B cell (primary cell): ENCODE results near the gene FBH1. TPM values are rescaled to one million over a fixed set of nuclear protein-coding genes. Genes with fewer than 3 reads are reported as not detected.

Experiments used
- ATAC-seq: fragments of 200-7000 bp; cut with Tn5 transposase; one replicate; pipeline ENCODE4 v1.10.0; 2021; ENCODE audit warnings: low read depth, mild to moderate bottlenecking, moderate number of reproducible peaks, moderate library complexity
- CTCF ChIA-PET: fragments of 350-600 bp; sonication (Branson Sonifier 250); formaldehyde crosslinking; loops from one replicate; lab custom pipeline; 2021; ENCODE audit warnings: antibody characterized with exemption, inconsistent platforms; lab: Charles Lee
- POLR2A ChIA-PET: fragments of 350-600 bp; sonication (Branson Sonifier 250); formaldehyde crosslinking; loops from one replicate; lab custom pipeline; 2021; ENCODE audit warnings: antibody characterized with exemption; lab: Charles Lee
- DNase-seq: peaks from one replicate; pipeline ENCODE4 v3.0.0; 2013
- H2AFZ ChIP-seq: 2 replicates; pipeline ENCODE4 v1.6.1; 2012; ENCODE audit warnings: mild to moderate bottlenecking, low read depth, low read length; ENCODE audit not compliant: insufficient read depth, poor library complexity, severe bottlenecking
- H3K27ac ChIP-seq, 2 donors: 1 replicate in 1 of 2; 2 replicates in 1 of 2; pipeline ENCODE4 v1.5.1; 2012 to 2013; ENCODE audit warnings: low read length in 2 of 2, mild to moderate bottlenecking in 2 of 2, moderate library complexity in 1 of 2
- H3K27me3 ChIP-seq, 4 experiments: fragments of 200-600 bp in 1 of 4; sonication (generic) in 1 of 4; replicated peaks in 1 of 4; 1 replicate in 2 of 4; 2 replicates in 2 of 4; pipeline versions ENCODE4 v1.6.1 to v1.7.0; 2013 to 2016; ENCODE audit warnings: low read length in 3 of 4, mild to moderate bottlenecking in 2 of 4, mixed read lengths in 1 of 4, moderate library complexity in 1 of 4; ENCODE audit not compliant: insufficient read depth in 4 of 4, control insufficient read depth in 3 of 4; ENCODE audit errors: control extremely low read depth in 1 of 4
- H3K36me3 ChIP-seq, 2 experiments: replicated peaks in 1 of 2; 1 replicate in 1 of 2; 2 replicates in 1 of 2; pipeline versions ENCODE4 v1.6.1 to v1.7.1; 2013; ENCODE audit warnings: low read length in 1 of 2; ENCODE audit not compliant: insufficient read depth in 2 of 2, control insufficient read depth in 1 of 2; ENCODE audit errors: control extremely low read depth in 1 of 2, extremely low read depth in 1 of 2
- H3K4me1 ChIP-seq, 2 donors: fragments of 200-600 bp in 1 of 2; sonication (generic) in 1 of 2; 1 replicate in 1 of 2; 2 replicates in 1 of 2; pipeline versions ENCODE4 v1.5.1 to v1.6.1; 2013 to 2017; ENCODE audit warnings: low read length in 2 of 2; ENCODE audit not compliant: control insufficient read depth in 2 of 2, insufficient read depth in 2 of 2
- H3K4me2 ChIP-seq: replicated peaks from 2 replicates; pipeline ENCODE3; 2012; ENCODE audit warnings: mild to moderate bottlenecking, low read depth, low read length; ENCODE audit not compliant: poor library complexity, severe bottlenecking
- H3K4me3 ChIP-seq, 5 experiments: fragments of 200-600 bp in 1 of 5; sonication (generic) in 1 of 5; 1 replicate in 3 of 5; 2 replicates in 2 of 5; pipeline versions ENCODE4 v1.5.1 to v1.7.0; 2011 to 2016; ENCODE audit warnings: low read length in 4 of 5, mild to moderate bottlenecking in 4 of 5, low read depth in 2 of 5, control low read depth in 1 of 5, moderate library complexity in 1 of 5; ENCODE audit not compliant: insufficient read depth in 1 of 5; ENCODE audit errors: control extremely low read depth in 1 of 5, extremely low read depth in 1 of 5
- H3K79me2 ChIP-seq: fragments of 200-600 bp; sonication (generic); one replicate; pipeline ENCODE4 v1.6.0; 2016; ENCODE audit warnings: low read length; ENCODE audit not compliant: control insufficient read depth, insufficient read depth
- H3K9ac ChIP-seq: fragments of 200-600 bp; sonication (generic); 2 replicates; pipeline ENCODE4 v1.6.1; 2017; ENCODE audit warnings: mild to moderate bottlenecking, low read length, moderate library complexity
- H3K9me3 ChIP-seq, 3 donors: one replicate each; pipeline versions ENCODE4 v1.6.1 to v1.7.1; 2013; ENCODE audit warnings: low read length in 2 of 3; ENCODE audit not compliant: control insufficient read depth in 2 of 3, insufficient read depth in 1 of 3; ENCODE audit errors: control extremely low read depth in 1 of 3
- H4K20me1 ChIP-seq: 2 replicates; pipeline ENCODE4 v1.6.0; 2012; ENCODE audit warnings: mild to moderate bottlenecking, low read length; ENCODE audit not compliant: insufficient read depth, control insufficient read depth, poor library complexity, severe bottlenecking
- H3K27ac Mint-ChIP-seq: one replicate; pipeline ENCODE4 v1.8.0; 2021; ENCODE audit warnings: mixed read lengths
- H3K27me3 Mint-ChIP-seq: one replicate; pipeline ENCODE4 v1.8.0; 2021; ENCODE audit warnings: mixed read lengths
- H3K4me1 Mint-ChIP-seq: one replicate; pipeline ENCODE4 v1.8.0; 2021; ENCODE audit warnings: mixed read lengths
- H3K4me3 Mint-ChIP-seq: one replicate; pipeline ENCODE4 v1.8.0; 2021; ENCODE audit warnings: mixed read lengths
- H3K9me3 Mint-ChIP-seq: one replicate; pipeline ENCODE4 v1.8.0; 2022; ENCODE audit warnings: mixed read lengths; ENCODE audit not compliant: insufficient read depth
- EZH2 ChIP-seq: IDR thresholded peaks from 2 replicates; pipeline ENCODE4 v1.6.1; 2012; ENCODE audit warnings: borderline replicate concordance, low read depth, mild to moderate bottlenecking, moderate library complexity, low read length; ENCODE audit not compliant: insufficient read depth, poor library complexity, severe bottlenecking
- WGBS: methylation state at CpG from one replicate; pipeline ENCODE4 v1.1.5; 2013; ENCODE audit warnings: missing lambda C conversion rate; ENCODE audit not compliant: insufficient coverage; 5-methylcytosine and 5-hydroxymethylcytosine counted together
- intact Hi-C: fragments of 100-400 bp; cut with micrococcal nuclease; formaldehyde crosslinking; loops from one replicate; pipeline ENCODE4 v1.10.0; 2022
- polyA plus RNA-seq: library from polyadenylated mRNA; depleted of rRNA; stranded (reverse); fragments of >200 nt; gene quantifications from 2 replicates; pipeline ENCODE4 v1.2.3, GENCODE V29; 2012
- total RNA-seq, 2 donors: library from RNA; stranded (reverse); fragments of 120-200 nt in 1 of 2; gene quantifications; 1 replicate in 1 of 2; 2 replicates in 1 of 2; pipeline versions ENCODE4 v1.2.3 to v1.2.4, GENCODE V29; 2013 to 2022
- TF ChIP-seq, protein P1 (sequence below): fragments of 200-600 bp; IDR thresholded peaks from one replicate; pipeline ENCODE4 v1.8.0; 2022; ENCODE audit warnings: antibody characterized with exemption, mild to moderate bottlenecking

The FBH1 gene
- total and polyA plus RNA-seq, 2 donors (not counting 1 experiment from before 2014, with no cell fraction given): 86.4 to 129 TPM

GRCh38 chr10:5892007-5892406 is 2.0 kb downstream of the FBH1 start:
- peaks cover 33% of the 10 kb centered on the region for H4K20me1 ChIP-seq
- no peak overlapping the region for H2AFZ ChIP-seq
- Mint-ChIP-seq H3K4me1 (peaks cover 68% of the 10 kb centered on the region), H3K9me3 (no peaks in the 10 kb centered on the region), H3K4me3 (peak overlapping the region; percentile 40), H3K27me3 (no peaks in the 10 kb centered on the region), H3K27ac (no peak overlapping the region)
- no peak overlapping the region for H3K27ac ChIP-seq
- DNase-seq: no peak
- H3K9me3 ChIP-seq: no peaks in the 10 kb centered on the region
- H3K36me3 ChIP-seq: peaks cover 0 to 17% of the 10 kb centered on the region in 2 experiments
- peaks cover 47 to 55% of the 10 kb centered on the region in 2 donors for H3K4me1 ChIP-seq
- TF ChIP-seq, protein P1, sequence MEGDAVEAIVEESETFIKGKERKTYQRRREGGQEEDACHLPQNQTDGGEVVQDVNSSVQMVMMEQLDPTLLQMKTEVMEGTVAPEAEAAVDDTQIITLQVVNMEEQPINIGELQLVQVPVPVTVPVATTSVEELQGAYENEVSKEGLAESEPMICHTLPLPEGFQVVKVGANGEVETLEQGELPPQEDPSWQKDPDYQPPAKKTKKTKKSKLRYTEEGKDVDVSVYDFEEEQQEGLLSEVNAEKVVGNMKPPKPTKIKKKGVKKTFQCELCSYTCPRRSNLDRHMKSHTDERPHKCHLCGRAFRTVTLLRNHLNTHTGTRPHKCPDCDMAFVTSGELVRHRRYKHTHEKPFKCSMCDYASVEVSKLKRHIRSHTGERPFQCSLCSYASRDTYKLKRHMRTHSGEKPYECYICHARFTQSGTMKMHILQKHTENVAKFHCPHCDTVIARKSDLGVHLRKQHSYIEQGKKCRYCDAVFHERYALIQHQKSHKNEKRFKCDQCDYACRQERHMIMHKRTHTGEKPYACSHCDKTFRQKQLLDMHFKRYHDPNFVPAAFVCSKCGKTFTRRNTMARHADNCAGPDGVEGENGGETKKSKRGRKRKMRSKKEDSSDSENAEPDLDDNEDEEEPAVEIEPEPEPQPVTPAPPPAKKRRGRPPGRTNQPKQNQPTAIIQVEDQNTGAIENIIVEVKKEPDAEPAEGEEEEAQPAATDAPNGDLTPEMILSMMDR: no peak
- TF ChIP-seq EZH2: no peak
- H3K27me3 ChIP-seq: no peaks in the 10 kb centered on the region
- ChIA-PET POLR2A (no interaction called here), CTCF (interaction anchor here (0.8 to 2.4 kb wide), 2 partner anchors 48 to 82 kb away, joined by 3 to 9 read pairs; no protein-coding TSS in a partner anchor)
- no peak for ATAC-seq
- intact Hi-C loops: loop anchor here (5.0 kb wide), 1 partner anchor 160 kb away; no protein-coding TSS in a partner anchor
- no peak overlapping the region for H3K9ac ChIP-seq
- H3K4me3 ChIP-seq: no peak overlapping the region
- WGBS: 89% methylated on average over 3 of the region's 8 CpGs
- peaks cover 79% of the 10 kb centered on the region for H3K79me2 ChIP-seq
- no peak overlapping the region for H3K4me2 ChIP-seq

DNA sequence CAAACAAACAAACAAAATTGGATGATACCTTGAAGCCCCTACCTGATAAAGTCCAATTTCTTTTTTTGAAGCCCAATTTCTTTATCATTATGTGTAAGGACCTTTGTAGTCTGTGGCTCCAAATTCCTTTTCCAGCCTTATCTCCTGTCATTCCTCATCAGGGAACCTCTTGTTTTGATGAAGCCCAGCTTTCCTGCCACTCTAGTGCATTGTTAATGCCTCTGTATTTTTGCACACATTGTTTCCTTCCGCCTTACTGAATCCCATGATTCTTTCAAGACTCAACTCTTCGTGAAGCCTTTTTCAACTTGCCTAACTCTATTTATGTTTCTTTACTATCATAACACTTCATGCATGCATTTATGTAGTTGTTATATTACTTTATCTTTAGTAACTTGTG is 3.3 kb downstream of the FBH1 start:
- DNase-seq: no peak
- intact Hi-C loops: loop anchor here (5.0 kb wide), 1 partner anchor 159 kb away; no protein-coding TSS in a partner anchor
- H3K27ac ChIP-seq: no peak overlapping the region
- no peak overlapping the region for H3K4me3 ChIP-seq
- Mint-ChIP-seq H3K4me3 (no peak overlapping the region), H3K27ac (peak overlapping the region; percentile 43), H3K4me1 (peaks cover 67% of the 10 kb centered on the region), H3K9me3 (no peaks in the 10 kb centered on the region), H3K27me3 (no peaks in the 10 kb centered on the region)
- H3K9me3 ChIP-seq: peaks cover 0 to 5% (median 0%) of the 10 kb centered on the region in 3 donors
- CTCF ChIA-PET: interaction anchor here (0.6 to 1.6 kb wide), 3 partner anchors 21 to 148 kb away, joined by 3 read pairs; no protein-coding TSS in a partner anchor
- 100% methylated on average over 1 of the region's 2 CpGs for WGBS
- H4K20me1 ChIP-seq: peaks cover 26% of the 10 kb centered on the region
- no peaks in the 10 kb centered on the region for H3K27me3 ChIP-seq
- POLR2A ChIA-PET: no interaction called here
- H3K9ac ChIP-seq: no peak overlapping the region
- no peak for ATAC-seq
- H3K4me1 ChIP-seq: peaks cover 44 to 51% of the 10 kb centered on the region in 2 donors
- TF ChIP-seq EZH2: no peak
- TF ChIP-seq, protein P1: no peak
- no peak overlapping the region for H3K4me2 ChIP-seq
- H2AFZ ChIP-seq: no peak overlapping the region
- peaks cover 81% of the 10 kb centered on the region for H3K79me2 ChIP-seq
- peaks cover 0 to 17% of the 10 kb centered on the region in 2 experiments for H3K36me3 ChIP-seq
